RPMI8226 (cell line): Measurements from ENCODE around the gene BCL11B.

ENCODE experiments used
- DNase-seq: peaks from one replicate; pipeline ENCODE4 v3.0.0-alpha.2; 2015

Gene BCL11B

GRCh38 chr14:99252940-99253868 lies 18.8 kb downstream of the BCL11B start:
- DNase-seq: no peak

GRCh38 chr14:99252443-99252939 lies 19.5 kb downstream of the BCL11B start:
- DNase-seq: no peak

- no peak for DNase-seq
Measured at GRCh38 chr14:99251721-99252120, 20.3 kb downstream of the BCL11B start.

GRCh38 chr14:99250636-99251208 lies 21.3 kb downstream of the BCL11B start:
- DNase-seq: no peak

- DNase-seq: no peak
Measured at GRCh38 chr14:99249389-99249788, 22.6 kb downstream of the BCL11B start.

- DNase-seq: no peak
Measured at GRCh38 chr14:99248761-99249171, 23.2 kb downstream of the BCL11B start.

- no peak for DNase-seq
Measured at GRCh38 chr14:99247772-99248171, 24.2 kb downstream of the BCL11B start.

GRCh38 chr14:99247101-99247729 lies 24.8 kb downstream of the BCL11B start:
- no peak for DNase-seq

GRCh38 chr14:99246536-99247097 lies 25.4 kb downstream of the BCL11B start:
- no peak for DNase-seq

- DNase-seq: no peak
Measured at GRCh38 chr14:99245564-99246511, 26.2 kb downstream of the BCL11B start.

GRCh38 chr14:99244941-99245563 lies 26.9 kb downstream of the BCL11B start:
- no peak for DNase-seq

- no peak for DNase-seq
Measured at GRCh38 chr14:99244367-99244901, 27.6 kb downstream of the BCL11B start.

- DNase-seq: no peak
Measured at GRCh38 chr14:99242816-99243721, 28.9 kb downstream of the BCL11B start.

GRCh38 chr14:99242238-99242637 lies 29.8 kb downstream of the BCL11B start:
- DNase-seq: no peak

- peak; percentile 33 for DNase-seq
Measured at GRCh38 chr14:99241325-99242010, 30.5 kb downstream of the BCL11B start.

- DNase-seq: no peak
Measured at GRCh38 chr14:99240627-99241324, 31.2 kb downstream of the BCL11B start.

- no peak for DNase-seq
Measured at GRCh38 chr14:99239661-99240092, 32.3 kb downstream of the BCL11B start.

- no peak for DNase-seq
Measured at GRCh38 chr14:99238216-99238615, 33.8 kb downstream of the BCL11B start.

GRCh38 chr14:99237288-99237687 lies 34.7 kb downstream of the BCL11B start:
- no peak for DNase-seq
